SK-N-SH (cell line): Measurements from ENCODE around the gene ZMYND15. TPM values are rescaled to one million over a fixed set of nuclear protein-coding genes. Genes with fewer than 3 reads are reported as not detected.
"Not testable (repeated sequence)": the region's sequence is repeated elsewhere in the genome, so short reads cannot be mapped to it uniquely, and the experiment has no call there.

ENCODE experiments used
- CTCF ChIA-PET: fragments of 300-600, 350-600 bp; formaldehyde crosslinking; extraction: SDS; loops from one replicate; lab custom pipeline; 2021; lab: Yijun Ruan, JAX
- POLR2A ChIA-PET: fragments of 350-600 bp; sonication (Branson Sonifier 250); formaldehyde crosslinking; extraction: SDS; loops from one replicate; lab custom pipeline; 2020; ENCODE audit warnings: antibody characterized with exemption, inconsistent platforms; lab: Yijun Ruan, JAX
- DNase-seq: peaks from one replicate; pipeline ENCODE4 v3.0.0; 2012
- H2AFZ ChIP-seq: fragments of 200-600 bp; sonication (generic); 2 replicates; pipeline ENCODE4 v1.8.1; 2016; ENCODE audit warnings: antibody characterized with exemption, mild to moderate bottlenecking, low read depth
- H3F3A ChIP-seq: fragments of 200-600 bp; sonication (generic); replicated peaks from 2 replicates; pipeline ENCODE3; 2016; ENCODE audit warnings: antibody characterized with exemption, mild to moderate bottlenecking; ENCODE audit not compliant: insufficient read depth
- H3K27ac ChIP-seq, 2 experiments: fragments of 200-500 bp in 1 of 2; fragments of 200-600 bp in 1 of 2; sonication (Bioruptor generic) in 1 of 2; sonication (generic), shearing (Covaris generic) in 1 of 2; 2 replicates each; pipeline versions ENCODE4 v1.5.1 to v1.6.1; 2014 to 2016; ENCODE audit warnings: low read depth in 2 of 2, inconsistent platforms in 1 of 2, low read length in 1 of 2, mild to moderate bottlenecking in 1 of 2, mixed read lengths in 1 of 2
- H3K27me3 ChIP-seq: fragments of 200-600 bp; sonication (generic), shearing (Covaris generic); 2 replicates; pipeline ENCODE4 v1.6.1; 2016; ENCODE audit warnings: mixed run types; ENCODE audit not compliant: insufficient read depth
- H3K36me3 ChIP-seq, 2 experiments: fragments of 200-500 bp in 1 of 2; fragments of 200-600 bp in 1 of 2; sonication (Bioruptor generic) in 1 of 2; sonication (generic) in 1 of 2; replicated peaks in 1 of 2; 2 replicates each; pipeline versions ENCODE3 to v1.5.1; 2014 to 2016; ENCODE audit warnings: low read length in 1 of 2, mild to moderate bottlenecking in 1 of 2; ENCODE audit not compliant: insufficient read depth in 2 of 2, control insufficient read depth in 1 of 2
- H3K4me1 ChIP-seq, 2 experiments: fragments of 200-500 bp in 1 of 2; fragments of 200-600 bp in 1 of 2; sonication (Bioruptor generic) in 1 of 2; sonication (generic), shearing (Covaris generic) in 1 of 2; 2 replicates each; pipeline versions ENCODE4 v1.5.1 to v1.6.1; 2014 to 2016; ENCODE audit warnings: low read depth in 1 of 2, low read length in 1 of 2, mixed run types in 1 of 2; ENCODE audit not compliant: insufficient read depth in 2 of 2, control insufficient read depth in 1 of 2
- H3K4me2 ChIP-seq: fragments of 200-600 bp; sonication (generic), shearing (Covaris generic); 2 replicates; pipeline ENCODE4 v1.6.1; 2017; ENCODE audit warnings: mixed run types
- H3K4me3 ChIP-seq, 2 experiments: fragments of 200-500 bp in 1 of 2; fragments of 200-600 bp in 1 of 2; sonication (Bioruptor generic) in 1 of 2; sonication (generic), shearing (Covaris generic) in 1 of 2; 2 replicates each; pipeline versions ENCODE4 v1.5.1 to v1.8.1; 2014 to 2016; ENCODE audit warnings: low read depth in 2 of 2, inconsistent platforms in 1 of 2, low read length in 1 of 2, mild to moderate bottlenecking in 1 of 2, mixed read lengths in 1 of 2, moderate library complexity in 1 of 2
- H3K79me2 ChIP-seq: fragments of 200-600 bp; sonication (generic); 2 replicates; pipeline ENCODE4 v1.8.1; 2017; ENCODE audit warnings: mild to moderate bottlenecking; ENCODE audit not compliant: insufficient read depth
- H3K9ac ChIP-seq: fragments of 200-600 bp; sonication (generic); 2 replicates; pipeline ENCODE4 v1.6.1; 2017; ENCODE audit warnings: mixed run types
- H3K9me2 ChIP-seq: fragments of 200-600 bp; sonication (generic); 2 replicates; pipeline ENCODE4 v1.6.1; 2017; ENCODE audit warnings: mixed run types
- H3K9me3 ChIP-seq: fragments of 200-600 bp; sonication (generic); 2 replicates; pipeline ENCODE4 v1.6.1; 2017; ENCODE audit warnings: mixed run types, mild to moderate bottlenecking, moderate library complexity
- H4K20me1 ChIP-seq: fragments of 200-600 bp; sonication (generic); 2 replicates; pipeline ENCODE4 v1.6.1; 2017; ENCODE audit warnings: mild to moderate bottlenecking, mixed run types; ENCODE audit not compliant: insufficient read depth
- CHD2 ChIP-seq: fragments of 150-350 bp; IDR thresholded peaks from 2 replicates; pipeline ENCODE4 v1.6.1; 2018; ENCODE audit warnings: low read length; ENCODE audit not compliant: partially characterized antibody
- MAX ChIP-seq: IDR thresholded peaks from 2 replicates; pipeline ENCODE4 v1.4.0; 2012; ENCODE audit warnings: low read depth
- MEF2A ChIP-seq: IDR thresholded peaks from 2 replicates; pipeline ENCODE4 v1.4.0; 2012; ENCODE audit warnings: low read depth, borderline replicate concordance
- USF2 ChIP-seq: fragments of 150-350 bp; IDR thresholded peaks from 2 replicates; pipeline ENCODE4 v1.6.1; 2017; ENCODE audit warnings: antibody characterized with exemption, low read length, low read depth, borderline replicate concordance
- WGBS: methylation state at CpG from one replicate; pipeline ENCODE4 v1.1.6; 2017; ENCODE audit warnings: low lambda C conversion rate; 5-methylcytosine and 5-hydroxymethylcytosine counted together
- polyA plus RNA-seq, 3 experiments: library from polyadenylated mRNA; depleted of rRNA; stranded (reverse); fragments of >200 nt; gene quantifications; 2 replicates each; pipeline ENCODE4 v1.2.3, GENCODE V29; 2012

The ZMYND15 gene, protein sequence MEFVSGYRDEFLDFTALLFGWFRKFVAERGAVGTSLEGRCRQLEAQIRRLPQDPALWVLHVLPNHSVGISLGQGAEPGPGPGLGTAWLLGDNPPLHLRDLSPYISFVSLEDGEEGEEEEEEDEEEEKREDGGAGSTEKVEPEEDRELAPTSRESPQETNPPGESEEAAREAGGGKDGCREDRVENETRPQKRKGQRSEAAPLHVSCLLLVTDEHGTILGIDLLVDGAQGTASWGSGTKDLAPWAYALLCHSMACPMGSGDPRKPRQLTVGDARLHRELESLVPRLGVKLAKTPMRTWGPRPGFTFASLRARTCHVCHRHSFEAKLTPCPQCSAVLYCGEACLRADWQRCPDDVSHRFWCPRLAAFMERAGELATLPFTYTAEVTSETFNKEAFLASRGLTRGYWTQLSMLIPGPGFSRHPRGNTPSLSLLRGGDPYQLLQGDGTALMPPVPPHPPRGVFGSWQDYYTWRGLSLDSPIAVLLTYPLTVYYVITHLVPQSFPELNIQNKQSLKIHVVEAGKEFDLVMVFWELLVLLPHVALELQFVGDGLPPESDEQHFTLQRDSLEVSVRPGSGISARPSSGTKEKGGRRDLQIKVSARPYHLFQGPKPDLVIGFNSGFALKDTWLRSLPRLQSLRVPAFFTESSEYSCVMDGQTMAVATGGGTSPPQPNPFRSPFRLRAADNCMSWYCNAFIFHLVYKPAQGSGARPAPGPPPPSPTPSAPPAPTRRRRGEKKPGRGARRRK
- polyA plus RNA-seq (2012; rRNA removed) = 0.06 and 0.08 TPM in 2 replicates
- 0.03 TPM in 2 replicates for polyA plus RNA-seq (2012; cell fraction: cytosol; rRNA removed)
- 0.22 and 0.39 TPM in 2 replicates for polyA plus RNA-seq (2012; cell fraction: nucleus; rRNA removed)

GRCh38 chr17:4739122-4740024, at the start of gene ZMYND15, which contains the start of gene CXCL16:
Gene ZMYND15 (plus strand): TSS chr17:4739833. CDS start chr17:4740549, 716 bp downstream.
Gene CXCL16 (minus strand): TSS chr17:4739928. CDS start chr17:4739339, 589 bp downstream.
- Histone ChIP-seq H3K4me2 (peak within 1 kb of the TSS; percentile 85), H3K36me3 (no peaks in the 10 kb centered on the region), H4K20me1 (no peaks in the 10 kb centered on the region), H3K9me2 (no peaks in the 10 kb centered on the region), H3K9ac (peak within 1 kb of the TSS; percentile 58; the same call in 1 of the 2 replicates), H3K27ac (no peak within 1 kb of the TSS), H3K4me3 (peak within 1 kb of the TSS; percentile 60 to 67), H3K27me3 (peaks cover 12% of the 10 kb centered on the region; the same call in 1 of the 2 replicates), H3K9me3 (no peaks in the 10 kb centered on the region), H2AFZ (peak within 1 kb of the TSS; percentile 94), H3K79me2 (no peaks in the 10 kb centered on the region), H3K4me1 (peaks cover 0 to 7% of the 10 kb centered on the region in 2 experiments; a peak in 1 of 4 replicates), H3F3A (peaks cover 6% of the 10 kb centered on the region)
- ChIA-PET CTCF (no interaction called here), POLR2A (interaction anchor here (0.6 kb wide), 1 partner anchor 187 kb away, joined by 3 read pairs; no protein-coding TSS in a partner anchor)
- 4% methylated on average over 19 of the region's 100 CpGs for WGBS
- DNase-seq = peak; percentile 79
- TF ChIP-seq USF2 (no peak), MAX (peak; percentile 11; the same call in 1 of the 2 replicates), CHD2 (no peak), MEF2A (no peak)

GRCh38 chr17:4689872-4690271, 49.8 kb upstream of the ZMYND15 start:
- CTCF ChIA-PET = interaction anchor here (1.1 kb wide), 2 partner anchors 29 to 46 kb away, joined by 3 read pairs; no protein-coding TSS in a partner anchor

More at GRCh38 chr17:4689872-4690271, 49.8 kb upstream of the ZMYND15 start:
- DNase-seq, H3K4me2 ChIP-seq, H2AFZ ChIP-seq, H3K27me3 ChIP-seq, POLR2A ChIA-PET, H3K27ac ChIP-seq, H3K4me1 ChIP-seq, H3K9ac ChIP-seq, H3K4me3 ChIP-seq, H3K9me2 ChIP-seq, H3K9me3 ChIP-seq, H3F3A ChIP-seq: not testable (repeated sequence)
- 90% methylated on average over 12 of the region's 12 CpGs for WGBS
- Histone ChIP-seq H4K20me1 (peaks cover 15% of the 10 kb centered on the region; the same call in 1 of the 2 replicates), H3K79me2 (peaks cover 87% of the 10 kb centered on the region), H3K36me3 (peaks cover 9 to 33% of the 10 kb centered on the region in 2 experiments)
